GM12873 (cell line): ENCODE measurements around the gene PHF2.

ENCODE experiments used
- TF ChIP-seq, protein P1 (sequence below): IDR thresholded peaks from 2 replicates; pipeline ENCODE4 v1.5.1; 2012; ENCODE audit warnings: low read depth, mild to moderate bottlenecking, moderate library complexity, low read length, control low read depth; ENCODE audit not compliant: insufficient read depth; ENCODE audit errors: missing control alignments

The PHF2 gene

DNA sequence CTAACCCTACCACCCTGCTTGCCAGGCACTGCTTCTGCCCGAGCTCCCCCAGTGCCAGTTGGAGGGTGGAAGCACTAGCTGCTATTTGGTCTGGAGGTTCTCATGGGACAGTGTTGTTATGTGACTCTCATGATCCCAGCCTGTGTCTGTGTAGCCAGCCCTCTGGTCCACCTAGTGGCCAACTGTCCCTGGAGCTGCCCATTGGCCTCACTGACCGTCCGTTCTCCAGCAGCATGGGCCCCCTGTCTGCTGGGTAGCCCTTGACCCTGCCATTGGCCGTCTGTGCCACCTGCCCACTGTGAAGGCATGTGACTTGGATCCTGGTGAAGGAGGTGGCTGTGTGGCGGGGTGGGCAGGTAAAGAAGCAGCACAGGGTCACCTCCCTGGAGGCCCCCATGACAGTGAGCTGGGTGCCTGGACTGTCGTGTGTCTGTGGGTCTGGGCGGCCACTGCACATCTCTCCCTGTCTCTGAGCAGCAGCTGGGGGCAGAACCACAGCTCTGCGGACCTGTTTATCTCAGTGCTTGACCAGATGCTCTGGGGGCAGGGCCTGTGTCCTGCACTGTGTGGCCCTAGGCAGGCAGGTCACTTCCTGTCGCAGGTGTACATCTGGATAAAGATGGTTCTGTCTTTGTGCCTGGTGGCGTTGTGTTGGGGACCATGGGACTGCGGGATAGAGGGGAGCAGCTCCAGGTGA lies 11.4 kb downstream of the PHF2 start:
- TF ChIP-seq, protein P1, sequence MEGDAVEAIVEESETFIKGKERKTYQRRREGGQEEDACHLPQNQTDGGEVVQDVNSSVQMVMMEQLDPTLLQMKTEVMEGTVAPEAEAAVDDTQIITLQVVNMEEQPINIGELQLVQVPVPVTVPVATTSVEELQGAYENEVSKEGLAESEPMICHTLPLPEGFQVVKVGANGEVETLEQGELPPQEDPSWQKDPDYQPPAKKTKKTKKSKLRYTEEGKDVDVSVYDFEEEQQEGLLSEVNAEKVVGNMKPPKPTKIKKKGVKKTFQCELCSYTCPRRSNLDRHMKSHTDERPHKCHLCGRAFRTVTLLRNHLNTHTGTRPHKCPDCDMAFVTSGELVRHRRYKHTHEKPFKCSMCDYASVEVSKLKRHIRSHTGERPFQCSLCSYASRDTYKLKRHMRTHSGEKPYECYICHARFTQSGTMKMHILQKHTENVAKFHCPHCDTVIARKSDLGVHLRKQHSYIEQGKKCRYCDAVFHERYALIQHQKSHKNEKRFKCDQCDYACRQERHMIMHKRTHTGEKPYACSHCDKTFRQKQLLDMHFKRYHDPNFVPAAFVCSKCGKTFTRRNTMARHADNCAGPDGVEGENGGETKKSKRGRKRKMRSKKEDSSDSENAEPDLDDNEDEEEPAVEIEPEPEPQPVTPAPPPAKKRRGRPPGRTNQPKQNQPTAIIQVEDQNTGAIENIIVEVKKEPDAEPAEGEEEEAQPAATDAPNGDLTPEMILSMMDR, result no peak

DNA sequence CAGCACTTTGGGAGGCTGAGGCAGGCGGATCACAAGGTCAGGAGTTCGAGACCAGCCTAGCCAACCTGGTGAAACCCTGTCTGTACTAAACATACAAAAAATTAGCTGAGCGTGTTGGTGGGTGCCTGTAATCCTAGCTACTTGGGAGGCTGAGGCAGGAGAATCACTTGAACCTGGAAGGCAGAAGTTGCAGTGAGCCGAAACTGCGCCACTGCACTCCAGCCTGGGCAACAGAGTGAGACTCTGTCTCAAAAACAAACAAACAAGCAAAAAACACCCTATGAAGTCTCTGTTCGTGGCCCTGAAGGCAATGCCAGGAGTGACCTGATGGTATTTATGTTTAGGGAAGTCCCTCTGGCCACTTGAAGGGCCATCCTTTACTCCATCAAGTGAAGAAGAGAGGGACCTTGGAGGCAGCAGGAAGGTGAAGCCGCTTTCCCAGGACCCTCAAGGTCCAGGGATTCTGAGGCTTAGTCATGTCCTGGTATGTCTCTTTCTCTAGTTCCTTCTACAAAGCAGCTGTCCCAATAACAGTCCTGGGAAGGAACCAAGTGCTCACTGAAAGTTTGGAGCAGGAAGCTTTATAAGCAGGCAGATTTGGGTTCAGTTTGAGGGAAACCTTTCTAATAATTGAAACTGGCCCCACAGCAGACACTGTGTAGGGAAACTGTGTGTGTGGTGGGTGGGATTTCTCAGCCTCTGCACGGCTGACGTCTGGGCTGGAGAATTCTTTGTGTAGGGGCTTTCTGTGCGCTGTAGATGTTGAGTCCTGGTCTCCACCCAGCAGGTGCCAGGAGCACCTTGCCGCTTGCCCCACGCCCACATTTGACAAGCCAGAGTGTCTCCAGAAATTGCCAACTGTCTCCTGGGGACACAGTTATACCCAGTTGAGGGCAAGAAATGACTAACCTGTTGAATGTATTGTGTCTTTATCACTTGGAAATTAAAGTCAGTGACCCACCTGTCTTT lies 12.5 kb downstream of the PHF2 start:
- TF ChIP-seq, protein P1, result no peak

DNA sequence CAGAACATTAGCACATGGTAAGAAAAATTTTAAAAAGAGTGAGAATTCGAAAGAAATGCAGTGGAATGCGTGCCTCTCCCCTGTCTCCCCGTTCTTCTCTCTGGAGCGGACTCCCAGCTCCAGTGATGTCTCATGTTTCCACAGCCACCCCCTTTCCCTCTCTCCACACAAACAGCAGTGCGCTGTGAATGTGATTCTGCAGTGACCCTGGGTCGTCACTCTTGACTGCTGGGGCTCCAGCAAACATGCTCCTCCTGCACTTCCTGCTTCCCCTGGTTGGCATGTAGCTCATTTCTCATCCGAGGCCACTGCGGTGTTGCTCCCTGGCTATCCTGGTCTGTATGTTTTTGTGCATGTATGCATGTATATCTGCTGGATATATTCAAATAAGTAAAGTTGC lies 13.3 kb downstream of the PHF2 start:
- TF ChIP-seq, protein P1, result no peak

DNA sequence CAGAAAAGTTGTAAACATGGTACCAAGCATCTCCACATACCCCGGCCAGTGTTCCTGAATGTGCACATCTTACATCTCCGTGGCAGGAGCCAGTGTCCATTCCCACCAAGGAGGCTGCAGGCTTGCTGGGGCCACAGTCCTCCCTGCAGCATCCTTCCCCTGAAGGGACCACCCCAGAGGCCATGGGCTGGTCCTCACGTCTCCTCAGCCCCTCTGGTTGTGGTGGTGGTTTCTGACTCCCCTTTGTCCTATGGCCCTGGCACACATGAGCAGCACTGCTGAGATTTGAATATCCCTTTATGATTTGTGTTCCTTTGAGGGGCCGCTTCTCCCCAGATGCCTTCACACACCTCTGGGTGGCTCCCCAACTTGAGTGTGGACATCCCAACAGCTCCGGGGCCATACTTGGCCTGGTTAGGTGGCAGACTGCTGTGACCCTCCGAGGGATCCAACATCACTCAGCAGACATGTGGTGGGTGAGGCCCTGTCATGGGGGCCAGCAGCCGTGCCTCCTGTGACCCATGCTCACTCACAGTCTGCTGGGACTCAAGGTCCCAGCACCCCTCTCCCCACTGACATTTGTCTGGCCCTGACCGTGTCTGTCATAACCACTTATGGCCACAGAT lies 14.3 kb downstream of the PHF2 start:
- TF ChIP-seq, protein P1, result no peak

DNA sequence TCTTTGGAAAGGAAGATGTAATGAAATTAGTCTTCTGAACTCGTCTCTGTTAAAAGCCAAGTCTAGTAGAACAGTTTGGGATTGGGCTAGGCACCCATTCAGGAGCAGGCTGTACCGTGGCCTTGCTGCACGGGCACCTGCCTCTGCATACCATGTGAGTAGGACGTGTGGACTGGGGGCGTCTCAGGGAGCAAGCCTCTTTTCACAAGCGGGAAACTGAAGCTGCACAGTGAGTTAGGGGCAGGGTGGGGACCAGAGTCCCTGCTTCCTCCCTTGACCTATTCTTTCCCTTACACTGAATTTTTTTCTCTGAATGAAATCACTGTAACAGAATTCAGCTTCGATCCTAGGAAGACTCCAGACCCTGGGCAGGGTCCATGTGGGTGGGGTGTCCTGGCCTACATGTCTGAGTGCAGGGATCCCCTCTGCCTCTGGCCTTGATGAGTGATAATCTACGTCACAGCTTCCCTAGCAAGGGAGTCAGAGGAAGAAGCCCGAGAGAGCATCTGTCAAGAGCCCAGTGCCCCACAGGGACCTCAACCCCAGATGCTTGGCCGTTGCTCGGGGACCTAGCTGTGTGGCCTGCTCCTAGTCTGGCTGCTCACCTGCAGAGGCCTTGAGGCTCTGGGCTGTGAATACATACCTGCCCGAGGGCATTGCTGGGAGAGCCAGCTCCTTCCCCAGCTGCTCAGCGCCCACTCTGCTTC lies 15.1 kb downstream of the PHF2 start:
- TF ChIP-seq, protein P1, result no peak

DNA sequence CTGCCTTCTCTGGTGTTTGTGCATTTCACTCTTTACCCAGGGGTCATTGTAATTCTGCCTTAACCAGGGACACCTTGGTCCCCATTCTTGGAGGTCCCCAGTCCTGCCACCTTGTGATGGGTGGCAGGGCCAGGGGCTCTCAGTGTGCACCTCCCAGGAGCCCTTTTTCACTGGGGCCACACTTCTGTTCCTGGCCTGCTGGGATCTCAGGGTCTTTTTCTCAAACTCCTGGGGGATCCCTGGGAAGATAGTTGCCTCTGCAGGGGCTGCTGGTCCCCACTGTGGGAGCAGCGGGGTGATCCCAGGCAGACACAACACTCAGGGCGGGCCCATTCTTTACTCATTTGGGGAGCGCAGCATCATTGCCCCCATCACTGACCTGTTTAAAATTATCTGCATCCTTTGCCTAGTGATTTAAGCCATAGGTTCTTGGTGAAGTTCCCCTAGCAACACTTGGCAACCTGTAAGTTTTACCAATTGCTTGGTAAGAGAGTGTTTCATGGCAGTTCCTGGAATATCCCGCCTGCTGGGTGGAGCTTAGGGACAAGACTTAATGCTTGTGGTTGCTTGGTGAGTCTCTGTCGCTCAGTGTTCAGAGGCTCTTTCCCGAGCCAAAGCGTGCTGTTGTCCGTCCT lies 15.7 kb downstream of the PHF2 start:
- TF ChIP-seq, protein P1, result no peak

DNA sequence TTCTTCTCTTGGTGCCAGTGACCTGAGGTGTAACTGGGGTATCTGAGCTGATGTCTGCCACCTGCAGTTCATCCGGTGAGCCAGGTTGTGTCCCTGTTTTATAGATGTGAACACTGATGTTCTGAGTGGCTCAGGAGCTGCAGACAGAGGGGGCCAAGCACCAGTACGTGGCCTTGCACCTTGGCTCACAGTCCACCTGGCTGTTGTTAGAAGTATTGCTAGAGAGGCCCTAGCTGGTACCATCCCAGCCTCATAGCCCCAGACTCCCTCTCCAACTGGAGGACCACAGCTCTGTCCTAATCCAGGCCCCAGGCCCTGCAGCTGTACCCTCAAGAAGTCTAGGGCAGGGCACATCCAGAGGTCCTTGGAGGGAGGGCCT lies 16.2 kb downstream of the PHF2 start:
- TF ChIP-seq, protein P1, result peak; percentile 31
